ENCODE results near the gene GOSR2. TPM values are rescaled to one million over a fixed set of nuclear protein-coding genes. Genes with fewer than 3 reads are reported as not detected.
"Not testable (repeated sequence)": the region's sequence is repeated elsewhere in the genome, so short reads cannot be mapped to it uniquely, and the experiment has no call there.

GOSR2 gene
- total RNA-seq, 4 donors from 2014 or later: 28.5 to 37.6 (median 30.3) TPM

- no peak for DNase-seq (ENCODE audit: low spot score in 2 of 2)
- H3K4me3 ChIP-seq (ENCODE audit: low read depth, poor library complexity, severe bottlenecking): no peak overlapping the region
- 53 to 63% methylated on average over 1 of the region's 1 CpG for WGBS, 2 donors
- intact Hi-C loops (cut with DNase I; ENCODE audit: low total_unique reads): no loop called here
- TF ChIP-seq POLR2A (IDR thresholded peaks at IDR 0.05): no peak
- TF ChIP-seq CTCF (IDR thresholded peaks at IDR 0.05): no peak
Observed at GRCh38 chr17:46915596-46915995, 7.4 kb upstream of the GOSR2 start.

GRCh38 chr17:46916211-46916610 lies 6.7 kb upstream of the GOSR2 start:
- no peak for DNase-seq (ENCODE audit: low spot score in 2 of 2)
- H3K4me3 ChIP-seq (ENCODE audit: low read depth, poor library complexity, severe bottlenecking): no peak overlapping the region
- no peak for TF ChIP-seq CTCF (IDR thresholded peaks at IDR 0.05)
- no peak for TF ChIP-seq POLR2A (IDR thresholded peaks at IDR 0.05)
- intact Hi-C loops (cut with DNase I; ENCODE audit: low total_unique reads): no loop called here
- 78 to 87% methylated on average over 2 of the region's 2 CpGs for WGBS, 2 donors

- no peak overlapping the region for H3K4me3 ChIP-seq (ENCODE audit: low read depth, poor library complexity, severe bottlenecking)
- TF ChIP-seq POLR2A (IDR thresholded peaks at IDR 0.05) (no peak), CTCF (IDR thresholded peaks at IDR 0.05) (no peak)
- 91 to 92% methylated on average over 3 of the region's 3 CpGs for whole genome bisulfite sequencing, 2 donors
- DNase-seq (ENCODE audit: low spot score in 2 of 2): no peak
- intact Hi-C loops (cut with DNase I; ENCODE audit: low total_unique reads): no loop called here
Observed at GRCh38 chr17:46916623-46917022, 6.3 kb upstream of the GOSR2 start.

- no peak overlapping the region for H3K4me3 ChIP-seq (ENCODE audit: low read depth, poor library complexity, severe bottlenecking)
- intact Hi-C loops (cut with DNase I; ENCODE audit: low total_unique reads): no loop called here
- TF ChIP-seq POLR2A (IDR thresholded peaks at IDR 0.05) (no peak), CTCF (IDR thresholded peaks at IDR 0.05) (no peak)
- DNase-seq (ENCODE audit: low spot score in 2 of 2): no peak
Observed at GRCh38 chr17:46917041-46917440, 5.9 kb upstream of the GOSR2 start.

- no peak for DNase-seq (ENCODE audit: low spot score in 2 of 2)
- 77 to 80% methylated on average over 4 of the region's 4 CpGs for WGBS, 2 donors
- intact Hi-C loops (cut with DNase I; ENCODE audit: low total_unique reads): no loop called here
- H3K4me3 ChIP-seq (ENCODE audit: low read depth, poor library complexity, severe bottlenecking): no peak overlapping the region
- TF ChIP-seq POLR2A (IDR thresholded peaks at IDR 0.05) (no peak), CTCF (IDR thresholded peaks at IDR 0.05) (no peak)
Observed at GRCh38 chr17:46917516-46917915, 5.4 kb upstream of the GOSR2 start.

- intact Hi-C loops (cut with DNase I; ENCODE audit: low total_unique reads): not testable (repeated sequence)
- WGBS, 2 donors: 70 to 80% methylated on average over 4 of the region's 4 CpGs
Observed at GRCh38 chr17:46921962-46922361, 998 bp upstream of the GOSR2 start.

More at GRCh38 chr17:46921962-46922361, 998 bp upstream of the GOSR2 start:
- H3K4me3 ChIP-seq (ENCODE audit: low read depth, poor library complexity, severe bottlenecking): not testable (repeated sequence)
- DNase-seq (ENCODE audit: low spot score in 2 of 2): peak in 1 of 2 donors; percentile 21
